IMR-90 (cell line): ENCODE measurements around the gene PCOLCE2. TPM values are rescaled to one million over a fixed set of nuclear protein-coding genes. Genes with fewer than 3 reads are reported as not detected.

Experiments used
- ATAC-seq: fragments of 200-7000 bp; cut with Tn5 transposase; 2 replicates; pipeline ENCODE4 v1.9.1; 2020; ENCODE audit warnings: low read depth, mild to moderate bottlenecking, moderate library complexity
- BruUV-seq: library from RNA; stranded (reverse); fragments of 400-500 nt; replicated peaks from 2 replicates; lab custom pipeline; 2021; lab: Mats Ljungman, UMichigan
- CTCF ChIA-PET: fragments of 300-600 bp; formaldehyde crosslinking; extraction: SDS; loops from one replicate; lab custom pipeline; 2021; ENCODE audit warnings: antibody characterized with exemption; lab: Yijun Ruan, JAX
- POLR2A ChIA-PET: fragments of 300-600 bp; sonication (Branson Sonifier 250); formaldehyde crosslinking; loops from one replicate; lab custom pipeline; 2022; ENCODE audit warnings: antibody characterized with exemption; ENCODE audit not compliant: unreplicated experiment; lab: Charles Lee
- DNase-seq: peaks from one replicate; pipeline ENCODE4 v3.0.0; 2013
- H2AFZ ChIP-seq: replicated peaks from 2 replicates; pipeline ENCODE3; 2013; ENCODE audit warnings: low read length, mild to moderate bottlenecking; ENCODE audit not compliant: poor library complexity
- H2AK5ac ChIP-seq: 2 replicates; pipeline ENCODE4 v1.6.1; 2013; ENCODE audit warnings: low read depth, low read length, inconsistent platforms
- H2AK9ac ChIP-seq: replicated peaks from 2 replicates; pipeline ENCODE3; 2013; ENCODE audit warnings: mild to moderate bottlenecking, low read depth, low read length, moderate library complexity; ENCODE audit not compliant: poor library complexity
- H2BK120ac ChIP-seq: 2 replicates; pipeline ENCODE4 v1.6.1; 2013; ENCODE audit warnings: low read depth, low read length, inconsistent platforms
- H2BK15ac ChIP-seq: 3 replicates; pipeline ENCODE4 v1.6.1; 2013; ENCODE audit warnings: low read depth, low read length, inconsistent platforms
- H2BK20ac ChIP-seq: 2 replicates; pipeline ENCODE4 v1.6.1; 2013; ENCODE audit warnings: low read depth, mild to moderate bottlenecking, inconsistent platforms, low read length, moderate library complexity
- H2BK5ac ChIP-seq: 2 replicates; pipeline ENCODE4 v1.6.1; 2013; ENCODE audit warnings: mild to moderate bottlenecking, low read depth, low read length, inconsistent platforms; ENCODE audit not compliant: poor library complexity, severe bottlenecking
- H3K14ac ChIP-seq: replicated peaks from 2 replicates; pipeline ENCODE4 v1.6.1; 2013; ENCODE audit warnings: low read depth, low read length, inconsistent platforms
- H3K18ac ChIP-seq: 2 replicates; pipeline ENCODE4 v1.6.1; 2013; ENCODE audit warnings: low read depth, low read length, control low read depth
- H3K23ac ChIP-seq: 2 replicates; pipeline ENCODE4 v1.6.1; 2013; ENCODE audit warnings: low read depth, low read length, inconsistent platforms
- H3K27ac ChIP-seq: 2 replicates; pipeline ENCODE4 v1.5.1; 2013; ENCODE audit warnings: mild to moderate bottlenecking, control low read depth, low read length; ENCODE audit not compliant: insufficient read depth
- H3K27me3 ChIP-seq: 2 replicates; pipeline ENCODE4 v1.6.1; 2013; ENCODE audit warnings: low read length; ENCODE audit not compliant: control insufficient read depth, insufficient read depth
- H3K36me3 ChIP-seq: 2 replicates; pipeline ENCODE4 v1.6.1; 2013; ENCODE audit warnings: low read length, mixed read lengths; ENCODE audit not compliant: control insufficient read depth, insufficient read depth
- H3K4ac ChIP-seq: 2 replicates; pipeline ENCODE4 v1.6.1; 2013; ENCODE audit warnings: low read depth, low read length, inconsistent platforms
- H3K4me1 ChIP-seq: 2 replicates; pipeline ENCODE4 v1.6.1; 2013; ENCODE audit warnings: low read length, mixed read lengths; ENCODE audit not compliant: control insufficient read depth, insufficient read depth
- H3K4me2 ChIP-seq: 2 replicates; pipeline ENCODE4 v1.6.1; 2013; ENCODE audit warnings: low read depth, mild to moderate bottlenecking, control low read depth, low read length, moderate library complexity
- H3K4me3 ChIP-seq: 2 replicates; pipeline ENCODE4 v1.5.1; 2013; ENCODE audit warnings: low read depth, mild to moderate bottlenecking, control low read depth, low read length, moderate library complexity; ENCODE audit not compliant: insufficient read depth
- H3K56ac ChIP-seq: 2 replicates; pipeline ENCODE4 v1.6.1; 2013; ENCODE audit warnings: low read length, inconsistent platforms; ENCODE audit not compliant: insufficient read depth; ENCODE audit errors: extremely low read depth
- H3K79me1 ChIP-seq, 2 experiments: 2 replicates each; pipeline ENCODE4 v1.6.1; 2013; ENCODE audit warnings: low read length in 2 of 2, inconsistent platforms in 1 of 2, low read depth in 1 of 2
- H3K9ac ChIP-seq: 2 replicates; pipeline ENCODE4 v1.6.1; 2013; ENCODE audit warnings: low read depth, low read length, control low read depth
- H3K9me1 ChIP-seq: 2 replicates; pipeline ENCODE4 v1.6.1; 2013; ENCODE audit warnings: low read length, inconsistent platforms; ENCODE audit not compliant: insufficient read depth
- H3K9me3 ChIP-seq: 2 replicates; pipeline ENCODE4 v1.6.1; 2013; ENCODE audit warnings: low read length; ENCODE audit not compliant: control insufficient read depth, insufficient read depth
- H4K20me1 ChIP-seq: 2 replicates; pipeline ENCODE4 v1.6.1; 2013; ENCODE audit warnings: low read length, inconsistent platforms; ENCODE audit not compliant: insufficient read depth
- H4K5ac ChIP-seq: 2 replicates; pipeline ENCODE4 v1.6.1; 2013; ENCODE audit warnings: mild to moderate bottlenecking, low read depth, low read length, control low read depth
- H4K8ac ChIP-seq, 2 experiments: 2 replicates each; pipeline ENCODE4 v1.6.1; 2013; ENCODE audit warnings: low read depth in 2 of 2, low read length in 2 of 2, control low read depth in 1 of 2, inconsistent platforms in 1 of 2
- H4K91ac ChIP-seq: 2 replicates; pipeline ENCODE4 v1.6.1; 2013; ENCODE audit warnings: low read depth, low read length, inconsistent platforms; ENCODE audit not compliant: insufficient read depth
- BHLHE40 ChIP-seq: fragments of 150-350 bp; IDR thresholded peaks from 2 replicates; pipeline ENCODE4 v1.6.1; 2016; ENCODE audit warnings: mild to moderate bottlenecking, low read depth, low read length
- CEBPB ChIP-seq: IDR thresholded peaks from 2 replicates; pipeline ENCODE4 v1.6.1; 2012; ENCODE audit warnings: low read depth, low read length, improper control_type of control experiment
- CHD1 ChIP-seq: IDR thresholded peaks from 2 replicates; pipeline ENCODE4 v1.6.1; 2012; ENCODE audit warnings: low read depth, low read length, improper control_type of control experiment
- CTCF ChIP-seq: conservative IDR thresholded peaks from 2 replicates; pipeline ENCODE4 v1.5.1; 2012; ENCODE audit warnings: mild to moderate bottlenecking, low read depth, low read length, improper control_type of control experiment
- ELK1 ChIP-seq: fragments of 150-350 bp; IDR thresholded peaks from 2 replicates; pipeline ENCODE4 v1.6.1; 2016; ENCODE audit warnings: low read depth, mild to moderate bottlenecking, low read length, moderate library complexity, borderline replicate concordance
- FOS ChIP-seq: fragments of 150-350 bp; IDR thresholded peaks from 2 replicates; pipeline ENCODE4 v1.6.1; 2016; ENCODE audit warnings: low read depth, low read length
- MAFK ChIP-seq: IDR thresholded peaks from 2 replicates; pipeline ENCODE4 v1.6.1; 2012; ENCODE audit warnings: low read depth, low read length, improper control_type of control experiment
- MAZ ChIP-seq: IDR thresholded peaks from 2 replicates; pipeline ENCODE4 v1.6.1; 2012; ENCODE audit warnings: low read depth, mild to moderate bottlenecking, low read length, improper control_type of control experiment, moderate library complexity, borderline replicate concordance
- MXI1 ChIP-seq: IDR thresholded peaks from 2 replicates; pipeline ENCODE4 v1.6.1; 2012; ENCODE audit warnings: low read depth, mild to moderate bottlenecking, low read length, moderate library complexity, borderline replicate concordance
- NFE2L2 ChIP-seq: fragments of 150-350 bp; IDR thresholded peaks from 2 replicates; pipeline ENCODE4 v1.6.1; 2016; ENCODE audit warnings: low read depth, mild to moderate bottlenecking, low read length
- POLR2A ChIP-seq: IDR thresholded peaks from 2 replicates; pipeline ENCODE4 v1.6.1; 2012; ENCODE audit warnings: mild to moderate bottlenecking, low read depth, low read length
- RAD21 ChIP-seq: IDR thresholded peaks from 2 replicates; pipeline ENCODE4 v1.6.1; 2012; ENCODE audit warnings: low read length, improper control_type of control experiment
- RCOR1 ChIP-seq: IDR thresholded peaks from 2 replicates; pipeline ENCODE4 v1.6.1; 2012; ENCODE audit warnings: mild to moderate bottlenecking, low read length, improper control_type of control experiment; ENCODE audit not compliant: insufficient replicate concordance
- RFX5 ChIP-seq: IDR thresholded peaks from 2 replicates; pipeline ENCODE4 v1.8.0; 2012; ENCODE audit warnings: low read depth, mild to moderate bottlenecking, low read length, moderate library complexity
- SMC3 ChIP-seq: fragments of 150-350 bp; IDR thresholded peaks from 2 replicates; pipeline ENCODE4 v1.6.1; 2016; ENCODE audit warnings: low read depth, mild to moderate bottlenecking, antibody characterized with exemption, low read length, moderate library complexity
- WGBS, 2 experiments: methylation state at CpG; one replicate each; pipeline versions ENCODE4 v1.1.5 to v1.1.7; 2013; ENCODE audit warnings: missing lambda C conversion rate in 2 of 2; ENCODE audit not compliant: insufficient read length in 1 of 2; ENCODE audit errors: extremely low coverage in 2 of 2; 5-methylcytosine and 5-hydroxymethylcytosine counted together
- dilution Hi-C: fragments of 300-500 bp; cut with HindIII; formaldehyde crosslinking; loops from one replicate; pipeline ENCODE4 v1.14.3; 2018; ENCODE audit warnings: low sequenced_read_pairs; ENCODE audit not compliant: unreplicated experiment
- in situ Hi-C: fragments of 300-500 bp; cut with MboI; formaldehyde crosslinking; loops from 3 replicates; pipeline ENCODE4 v1.14.3; 2019; ENCODE audit warnings: low sequenced_read_pairs, inconsistent platforms, mixed read lengths
- intact Hi-C: fragments of 100-400 bp; cut with micrococcal nuclease; formaldehyde crosslinking; loops from 2 replicates; pipeline ENCODE4 v1.10.0; 2022
- polyA plus RNA-seq, 3 experiments: library from polyadenylated mRNA; depleted of rRNA; stranded (reverse); fragments of >200 nt; gene quantifications; 2 replicates each; pipeline ENCODE4 v1.2.3, GENCODE V29; 2012; ENCODE audit warnings: low replicate concordance in 1 of 3
- total RNA-seq: library from RNA; depleted of rRNA; stranded (reverse); fragments of >200 nt; gene quantifications from 2 replicates; pipeline ENCODE4 v1.2.3, GENCODE V29; 2012
- TF ChIP-seq, protein P1 (sequence below): fragments of 150-350 bp; IDR thresholded peaks from 2 replicates; pipeline ENCODE4 v1.6.1; 2017; ENCODE audit warnings: mild to moderate bottlenecking, antibody characterized with exemption, low read length, low read depth

PCOLCE2 gene
- total and polyA plus RNA-seq, 2 of the 4 experiments (the other 2 are of a cell fraction) = 0.50 to 0.54 TPM

GRCh38 chr3:142892714-142893113 lies 3.8 kb upstream of the PCOLCE2 start:
- DNase-seq (no peak), ATAC-seq (no peak)
- WGBS, 2 experiments = 60% methylated on average over 1 of the region's 2 CpGs; no CpG with 5 or more reads in 1 of the 2 experiments
- H3K4me2 ChIP-seq = no peak overlapping the region
- intact Hi-C loops = no loop called here
- H3K4ac ChIP-seq = no peak overlapping the region
- H3K27ac ChIP-seq = no peak overlapping the region
- peaks cover 24% of the 10 kb centered on the region for H3K27me3 ChIP-seq
- no peaks in the 10 kb centered on the region for H3K36me3 ChIP-seq
- H3K9me3 ChIP-seq = no peaks in the 10 kb centered on the region
- no peaks in the 10 kb centered on the region for H3K4me1 ChIP-seq
- H3K4me3 ChIP-seq = no peak overlapping the region
- H4K5ac ChIP-seq = no peak overlapping the region
- H3K9ac ChIP-seq = no peak overlapping the region
- no peak overlapping the region for H3K23ac ChIP-seq
- no TSS peak for BruUV-seq
- H4K91ac ChIP-seq = no peak overlapping the region
- H3K56ac ChIP-seq = no peak overlapping the region
- H2AK9ac ChIP-seq = no peak overlapping the region
- H3K18ac ChIP-seq = no peak overlapping the region
- POLR2A ChIA-PET = no interaction called here
- H2BK5ac ChIP-seq = no peak overlapping the region
- no peaks in the 10 kb centered on the region for H3K79me1 ChIP-seq
- no peak overlapping the region for H2BK120ac ChIP-seq
- in situ Hi-C loops = no loop called here
- CTCF ChIA-PET = no interaction called here
- no peak overlapping the region for H2BK20ac ChIP-seq
- H3K14ac ChIP-seq = no peak overlapping the region
- H3K9me1 ChIP-seq = no peaks in the 10 kb centered on the region; the same call in 1 of the 2 replicates
- no peak for TF ChIP-seq BHLHE40
- no peak for TF ChIP-seq CEBPB
- no peak for TF ChIP-seq NFE2L2
- no peak for TF ChIP-seq RAD21
- no peak for TF ChIP-seq CTCF
- no peak for TF ChIP-seq FOS
- no peak for TF ChIP-seq RFX5
- TF ChIP-seq POLR2A = no peak
- no peak for TF ChIP-seq MXI1
- TF ChIP-seq, protein P1, sequence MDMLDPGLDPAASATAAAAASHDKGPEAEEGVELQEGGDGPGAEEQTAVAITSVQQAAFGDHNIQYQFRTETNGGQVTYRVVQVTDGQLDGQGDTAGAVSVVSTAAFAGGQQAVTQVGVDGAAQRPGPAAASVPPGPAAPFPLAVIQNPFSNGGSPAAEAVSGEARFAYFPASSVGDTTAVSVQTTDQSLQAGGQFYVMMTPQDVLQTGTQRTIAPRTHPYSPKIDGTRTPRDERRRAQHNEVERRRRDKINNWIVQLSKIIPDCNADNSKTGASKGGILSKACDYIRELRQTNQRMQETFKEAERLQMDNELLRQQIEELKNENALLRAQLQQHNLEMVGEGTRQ = no peak
- no peak for TF ChIP-seq CHD1
- TF ChIP-seq MAZ = no peak
- TF ChIP-seq ELK1 = no peak
- no peak for TF ChIP-seq MAFK
- TF ChIP-seq SMC3 = no peak
- TF ChIP-seq RCOR1 = no peak
- dilution Hi-C loops = no loop called here
- H2AFZ ChIP-seq = no peak overlapping the region
- H2AK5ac ChIP-seq = no peak overlapping the region
- H2BK15ac ChIP-seq = no peak overlapping the region
- no peak overlapping the region for H4K8ac ChIP-seq
- H4K20me1 ChIP-seq = no peaks in the 10 kb centered on the region
